HCT116 (cell line): Measurements from ENCODE around the gene ACOXL. TPM values are rescaled to one million over a fixed set of nuclear protein-coding genes. Genes with fewer than 3 reads are reported as not detected.

ENCODE experiments used
- ATAC-seq: fragments of 200-7000 bp; cut with Tn5 transposase; 2 replicates; pipeline ENCODE4 v1.9.1; 2020; ENCODE audit warnings: mild to moderate bottlenecking, moderate library complexity
- BruUV-seq: library from RNA; stranded (reverse); fragments of 400-500 nt; replicated peaks from 2 replicates; lab custom pipeline; 2021; lab: Mats Ljungman, UMichigan
- CTCF ChIA-PET: fragments of 300-600 bp; sonication (Branson Sonifier 250); formaldehyde crosslinking; loops from one replicate; lab custom pipeline; 2021; ENCODE audit warnings: antibody characterized with exemption; lab: Charles Lee
- POLR2A ChIA-PET: fragments of 300-600, 350-600 bp; sonication (Branson Sonifier 250); formaldehyde crosslinking; loops from one replicate; lab custom pipeline; 2021; ENCODE audit warnings: antibody characterized with exemption; lab: Charles Lee
- RAD21 ChIA-PET, 2 experiments: fragments of 300-600 bp; sonication (Branson Sonifier 250); formaldehyde crosslinking; loops; one replicate each; lab custom pipeline; 2023; ENCODE audit warnings: low total read pairs in 2 of 2; ENCODE audit not compliant: uncharacterized antibody in 2 of 2, unreplicated experiment in 2 of 2, low non-redundant PET in 1 of 2; lab: Charles Lee
- DNase-seq: peaks from one replicate; pipeline ENCODE4 v3.0.0-alpha.2; 2010; ENCODE audit warnings: low read depth, low spot score
- H2AFZ ChIP-seq: fragments of 200-600 bp; shearing (Covaris generic), sonication (generic); 2 replicates; pipeline ENCODE4 v1.6.1; 2017; ENCODE audit warnings: low read depth, mixed run types, mixed read lengths, antibody characterized with exemption, low read length; ENCODE audit not compliant: poor library complexity, severe bottlenecking
- H3K27ac ChIP-seq: 2 replicates; pipeline ENCODE4 v1.5.1; 2012; ENCODE audit warnings: low read depth, low read length
- H3K27me3 ChIP-seq: fragments of 200-600 bp; sonication (generic); 2 replicates; pipeline ENCODE4 v1.6.1; 2016; ENCODE audit warnings: mixed run types, low read length, mixed read lengths; ENCODE audit not compliant: insufficient read depth
- H3K36me3 ChIP-seq, 2 experiments: fragments of 200-500 bp in 1 of 2; fragments of 200-600 bp in 1 of 2; sonication (Bioruptor generic) in 1 of 2; sonication (generic) in 1 of 2; 2 replicates each; pipeline versions ENCODE4 v1.5.1 to v1.6.1; 2014 to 2016; ENCODE audit warnings: low read length in 2 of 2, inconsistent platforms in 1 of 2, mixed read lengths in 1 of 2, mixed run types in 1 of 2; ENCODE audit not compliant: insufficient read depth in 2 of 2, control insufficient read depth in 1 of 2
- H3K4me1 ChIP-seq, 2 experiments: fragments of 200-600 bp in 1 of 2; sonication (generic) in 1 of 2; 2 replicates each; pipeline versions ENCODE4 v1.5.1 to v1.6.1; 2012 to 2017; ENCODE audit warnings: low read length in 2 of 2, inconsistent platforms in 1 of 2, mild to moderate bottlenecking in 1 of 2, mixed read lengths in 1 of 2, mixed run types in 1 of 2, moderate library complexity in 1 of 2; ENCODE audit not compliant: insufficient read depth in 2 of 2, control insufficient read depth in 1 of 2
- H3K4me2 ChIP-seq: fragments of 200-600 bp; sonication (generic); 2 replicates; pipeline ENCODE4 v1.6.1; 2017; ENCODE audit warnings: mixed run types, low read length, mixed read lengths
- H3K4me3 ChIP-seq, 2 experiments: fragments of 200-600 bp in 1 of 2; sonication (generic) in 1 of 2; replicated peaks in 1 of 2; 2 replicates each; pipeline ENCODE4 v1.5.1; 2011 to 2016; ENCODE audit warnings: low read length in 2 of 2, control low read depth in 1 of 2, low read depth in 1 of 2, mild to moderate bottlenecking in 1 of 2, mixed read lengths in 1 of 2, mixed run types in 1 of 2
- H3K79me2 ChIP-seq: fragments of 200-600 bp; sonication (generic); 2 replicates; pipeline ENCODE4 v1.6.1; 2017; ENCODE audit warnings: mild to moderate bottlenecking, mixed run types, low read length, moderate library complexity, mixed read lengths; ENCODE audit not compliant: insufficient read depth
- H3K9ac ChIP-seq: fragments of 200-600 bp; sonication (generic); 2 replicates; pipeline ENCODE4 v1.6.1; 2016; ENCODE audit warnings: low read length, mixed read lengths
- H3K9me2 ChIP-seq: fragments of 200-600 bp; sonication (generic), shearing (Covaris generic); 2 replicates; pipeline ENCODE4 v1.6.1; 2017; ENCODE audit warnings: mixed run types, mild to moderate bottlenecking, moderate library complexity; ENCODE audit not compliant: insufficient read depth
- H3K9me3 ChIP-seq, 2 experiments: fragments of 200-500 bp in 1 of 2; fragments of 200-600 bp in 1 of 2; sonication (Bioruptor generic) in 1 of 2; sonication (generic) in 1 of 2; 2 replicates each; pipeline ENCODE4 v1.6.1; 2014 to 2017; ENCODE audit warnings: low read length in 2 of 2, mixed read lengths in 2 of 2, inconsistent platforms in 1 of 2, low read depth in 1 of 2, mild to moderate bottlenecking in 1 of 2, mixed run types in 1 of 2, moderate library complexity in 1 of 2; ENCODE audit not compliant: control insufficient read depth in 1 of 2, insufficient read depth in 1 of 2
- H4K20me1 ChIP-seq: fragments of 200-600 bp; sonication (generic), shearing (Covaris generic); 2 replicates; pipeline ENCODE4 v1.6.1; 2017; ENCODE audit warnings: mixed run types, mild to moderate bottlenecking, moderate library complexity; ENCODE audit not compliant: insufficient read depth
- ATF3 ChIP-seq: IDR thresholded peaks from 2 replicates; pipeline ENCODE4 v1.6.1; 2012
- CBX3 ChIP-seq: IDR thresholded peaks from 2 replicates; pipeline ENCODE4 v1.6.1; 2012; ENCODE audit warnings: low read depth
- CEBPB ChIP-seq: IDR thresholded peaks from 2 replicates; pipeline ENCODE4 v1.6.1; 2012; ENCODE audit warnings: low read depth
- ELF1 ChIP-seq: IDR thresholded peaks from 2 replicates; pipeline ENCODE4 v1.6.1; 2012; ENCODE audit warnings: low read depth, borderline replicate concordance
- EZH2 ChIP-seq: fragments of 200-600 bp; sonication (generic); IDR thresholded peaks from 2 replicates; pipeline ENCODE4 v1.6.1; 2017; ENCODE audit warnings: antibody characterized with exemption, mixed run types
- FOSL1 ChIP-seq: IDR thresholded peaks from 2 replicates; pipeline ENCODE4 v1.6.1; 2012; ENCODE audit warnings: low read depth
- MAX ChIP-seq: IDR thresholded peaks from 2 replicates; pipeline ENCODE4 v1.6.1; 2012
- POLR2A ChIP-seq: IDR thresholded peaks from 2 replicates; pipeline ENCODE4 v1.7.0; 2011; ENCODE audit warnings: borderline replicate concordance; ENCODE audit not compliant: insufficient read depth, insufficient read length; ENCODE audit errors: extremely low read depth
- POLR2AphosphoS5 ChIP-seq: IDR thresholded peaks from 2 replicates; pipeline ENCODE4 v1.6.1; 2011; ENCODE audit warnings: mild to moderate bottlenecking, low read depth, low read length, moderate library complexity
- RAD21 ChIP-seq: IDR thresholded peaks from 2 replicates; pipeline ENCODE4 v1.6.1; 2012; ENCODE audit warnings: low read depth, mild to moderate bottlenecking
- REST ChIP-seq: IDR thresholded peaks from 2 replicates; pipeline ENCODE4 v1.6.1; 2012; ENCODE audit warnings: low read depth
- SIN3A ChIP-seq: IDR thresholded peaks from 2 replicates; pipeline ENCODE4 v1.6.1; 2012; ENCODE audit warnings: low read depth
- SP1 ChIP-seq: IDR thresholded peaks from 2 replicates; pipeline ENCODE4 v1.6.1; 2012; ENCODE audit warnings: low read depth
- SRF ChIP-seq: IDR thresholded peaks from 2 replicates; pipeline ENCODE4 v1.6.1; 2012; ENCODE audit warnings: low read depth
- TCF7L2 ChIP-seq: IDR thresholded peaks from 2 replicates; pipeline ENCODE4 v1.7.0; 2011; ENCODE audit warnings: borderline replicate concordance, inconsistent platforms; ENCODE audit not compliant: insufficient read depth, insufficient read length; ENCODE audit errors: extremely low read depth
- YY1 ChIP-seq: IDR thresholded peaks from 2 replicates; pipeline ENCODE4 v1.6.1; 2011; ENCODE audit warnings: low read length, low read depth, moderate library complexity, mild to moderate bottlenecking; ENCODE audit not compliant: insufficient replicate concordance; ENCODE audit errors: extremely low read depth
- ZBTB33 ChIP-seq: IDR thresholded peaks from 2 replicates; pipeline ENCODE4 v1.6.1; 2011; ENCODE audit warnings: mild to moderate bottlenecking, low read length, moderate library complexity; ENCODE audit not compliant: insufficient replicate concordance; ENCODE audit errors: extremely low read depth
- ZFX ChIP-seq: fragments of 450-650 bp; IDR thresholded peaks from 2 replicates; pipeline ENCODE4 v1.6.1; 2017
- ZNF274 ChIP-seq: fragments of 200-500 bp; sonication (Bioruptor generic); IDR thresholded peaks from 2 replicates; pipeline ENCODE4 v1.6.1; 2014; ENCODE audit warnings: mild to moderate bottlenecking, low read depth, low read length, inconsistent platforms
- intact Hi-C: fragments of 100-400 bp; cut with micrococcal nuclease; formaldehyde crosslinking; loops from 2 replicates; pipeline ENCODE4 v1.10.0; 2022
- total RNA-seq: library from RNA; stranded (reverse); gene quantifications from one replicate; pipeline ENCODE4 v1.2.1, GENCODE V29; 2021; ENCODE audit not compliant: unreplicated experiment

Gene ACOXL
- total RNA-seq, 1 experiment from 2014 or later = 5.5 TPM

- ChIA-PET POLR2A (no interaction called here), CTCF (no interaction called here), RAD21 (no interaction called here)
- H3K27ac ChIP-seq = no peak overlapping the region
- intact Hi-C loops = no loop called here
- BruUV-seq = no TSS peak
- no peaks in the 10 kb centered on the region for H3K9me3 ChIP-seq
- no peaks in the 10 kb centered on the region for H3K36me3 ChIP-seq
- H3K9ac ChIP-seq = no peak overlapping the region
- ATAC-seq = no peak
- H3K4me1 ChIP-seq = peaks cover 0 to 3% of the 10 kb centered on the region in 2 experiments; a peak in 1 of 4 replicates
- TF ChIP-seq POLR2AphosphoS5 = no peak
- no peak for TF ChIP-seq MAX
- TF ChIP-seq SRF = no peak
- no peak for TF ChIP-seq POLR2A
- TF ChIP-seq ZNF274 = no peak
- TF ChIP-seq ELF1 = no peak
- no peak for TF ChIP-seq EZH2
- TF ChIP-seq SIN3A = no peak
- no peak for TF ChIP-seq SP1
- TF ChIP-seq YY1 = no peak
- TF ChIP-seq RAD21 = no peak
- TF ChIP-seq FOSL1 = no peak
- no peak for TF ChIP-seq CEBPB
- no peak for TF ChIP-seq ZBTB33
- no peak for TF ChIP-seq CBX3
- TF ChIP-seq ZFX = no peak
- no peak for TF ChIP-seq TCF7L2
- no peak for TF ChIP-seq ATF3
- TF ChIP-seq REST = no peak
- H3K27me3 ChIP-seq = no peaks in the 10 kb centered on the region
- DNase-seq = no peak
- no peaks in the 10 kb centered on the region for H4K20me1 ChIP-seq
- H3K4me3 ChIP-seq = no peak overlapping the region
- H2AFZ ChIP-seq = no peak overlapping the region
- H3K79me2 ChIP-seq = no peaks in the 10 kb centered on the region
- no peak overlapping the region for H3K4me2 ChIP-seq
- H3K9me2 ChIP-seq = no peaks in the 10 kb centered on the region
These were observed 6.1 kb upstream of the ACOXL start for GRCh38 chr2:110726285-110726684.
